Liver (tissue), 3 donors: ENCODE data around the gene DIO3.

Source experiments
- EGR1 ChIP-seq, 2 donors: IDR thresholded peaks; 2 replicates each; pipeline ENCODE4 v1.6.1; 2016 to 2018; ENCODE audit warnings: antibody characterized with exemption in 2 of 2, low read depth in 2 of 2
- GABPA ChIP-seq, 2 donors: IDR thresholded peaks in 1 of 2; conservative IDR thresholded peaks in 1 of 2; 2 replicates each; pipeline ENCODE4 v1.6.1; 2016; ENCODE audit warnings: antibody characterized with exemption in 2 of 2, mild to moderate bottlenecking in 1 of 2, moderate library complexity in 1 of 2
- HNF4G ChIP-seq: IDR thresholded peaks from 2 replicates; pipeline ENCODE4 v1.6.1; 2016; ENCODE audit warnings: antibody characterized with exemption
- JUND ChIP-seq, 2 donors: IDR thresholded peaks; 2 replicates each; pipeline ENCODE4 v1.6.1; 2016; ENCODE audit warnings: antibody characterized with exemption in 2 of 2
- RAD21 ChIP-seq, 2 donors: IDR thresholded peaks; 2 replicates each; pipeline ENCODE4 v1.6.1; 2016; ENCODE audit warnings: antibody characterized with exemption in 2 of 2, mild to moderate bottlenecking in 2 of 2
- REST ChIP-seq: IDR thresholded peaks from 2 replicates; pipeline ENCODE4 v1.6.1; 2016; ENCODE audit warnings: antibody characterized with exemption, mild to moderate bottlenecking
- RXRA ChIP-seq, 2 donors: IDR thresholded peaks; 2 replicates each; pipeline ENCODE4 v1.6.1; 2017 to 2018; ENCODE audit warnings: antibody characterized with exemption in 2 of 2, mild to moderate bottlenecking in 1 of 2
- SP1 ChIP-seq: IDR thresholded peaks from 2 replicates; pipeline ENCODE4 v1.6.1; 2018; ENCODE audit warnings: antibody characterized with exemption, mild to moderate bottlenecking
- TAF1 ChIP-seq: conservative IDR thresholded peaks from 2 replicates; pipeline ENCODE4 v1.6.1; 2016; ENCODE audit warnings: antibody characterized with exemption, mild to moderate bottlenecking
- YY1 ChIP-seq: IDR thresholded peaks from 2 replicates; pipeline ENCODE4 v1.6.1; 2016; ENCODE audit warnings: antibody characterized with exemption, mild to moderate bottlenecking
- ZBTB33 ChIP-seq: IDR thresholded peaks from 2 replicates; pipeline ENCODE4 v1.6.1; 2016; ENCODE audit warnings: antibody characterized with exemption
- TF ChIP-seq, protein P1 (sequence below): fragments of 150-350 bp; IDR thresholded peaks from 2 replicates; pipeline ENCODE4 v1.5.1; 2017; ENCODE audit warnings: improper control_type of control experiment, low read depth, low read length; ENCODE audit not compliant: missing input control
- TF ChIP-seq, protein P2 (sequence below): IDR thresholded peaks from 2 replicates; pipeline ENCODE4 v1.6.1; 2016; ENCODE audit warnings: antibody characterized with exemption
- TF ChIP-seq, protein P3 (sequence below): IDR thresholded peaks from 2 replicates; pipeline ENCODE4 v1.6.1; 2016; ENCODE audit warnings: antibody characterized with exemption
- donor health status: healthy.
- donor health status: healthy.

DNA sequence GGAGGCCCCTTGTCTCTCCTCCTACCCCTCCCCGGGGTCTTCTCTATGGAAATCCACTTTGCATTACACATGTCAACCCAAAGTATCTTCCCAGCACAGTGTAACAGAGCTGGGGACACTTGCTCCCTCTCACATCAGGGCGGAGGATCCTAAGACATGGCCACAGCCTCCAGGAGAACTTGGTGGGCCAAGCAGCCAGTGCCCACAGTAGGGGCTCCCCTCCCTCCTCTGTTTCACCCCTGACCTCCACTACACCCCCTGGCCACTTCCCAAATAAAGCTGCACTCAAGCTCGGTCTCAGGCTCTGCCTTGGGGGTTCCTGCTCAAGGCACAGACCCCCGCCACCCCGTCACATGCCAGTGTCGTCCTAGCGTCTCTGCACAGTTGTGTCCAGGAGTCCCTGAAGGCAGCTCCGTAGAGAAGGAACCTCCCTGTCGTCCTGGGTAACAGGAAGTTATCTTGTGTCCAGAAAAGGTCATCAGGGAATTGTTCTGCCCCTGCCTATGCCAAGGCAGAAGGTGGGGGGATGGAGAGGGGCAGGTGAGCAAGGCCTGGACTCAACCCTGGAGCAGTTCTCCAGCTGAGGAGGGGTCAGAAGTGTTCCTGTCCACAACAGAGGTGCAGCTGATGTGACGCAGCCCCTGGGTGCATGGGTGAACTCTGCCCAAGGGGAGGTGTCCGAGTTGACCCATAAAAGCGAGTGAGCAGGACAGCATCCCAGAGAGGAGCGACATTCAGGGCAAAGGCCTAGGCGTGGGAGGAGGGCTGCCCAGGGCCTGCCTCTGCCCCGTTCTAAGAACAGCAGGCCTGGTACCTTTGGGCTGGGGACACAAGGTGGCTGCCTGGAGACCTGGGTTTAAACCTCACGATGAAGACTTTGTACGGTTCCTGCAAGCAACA lies 25.5 kb downstream of the DIO3 start:
- no peak for TF ChIP-seq JUND (IDR thresholded peaks at IDR 0.05)
- TF ChIP-seq, protein P1, sequence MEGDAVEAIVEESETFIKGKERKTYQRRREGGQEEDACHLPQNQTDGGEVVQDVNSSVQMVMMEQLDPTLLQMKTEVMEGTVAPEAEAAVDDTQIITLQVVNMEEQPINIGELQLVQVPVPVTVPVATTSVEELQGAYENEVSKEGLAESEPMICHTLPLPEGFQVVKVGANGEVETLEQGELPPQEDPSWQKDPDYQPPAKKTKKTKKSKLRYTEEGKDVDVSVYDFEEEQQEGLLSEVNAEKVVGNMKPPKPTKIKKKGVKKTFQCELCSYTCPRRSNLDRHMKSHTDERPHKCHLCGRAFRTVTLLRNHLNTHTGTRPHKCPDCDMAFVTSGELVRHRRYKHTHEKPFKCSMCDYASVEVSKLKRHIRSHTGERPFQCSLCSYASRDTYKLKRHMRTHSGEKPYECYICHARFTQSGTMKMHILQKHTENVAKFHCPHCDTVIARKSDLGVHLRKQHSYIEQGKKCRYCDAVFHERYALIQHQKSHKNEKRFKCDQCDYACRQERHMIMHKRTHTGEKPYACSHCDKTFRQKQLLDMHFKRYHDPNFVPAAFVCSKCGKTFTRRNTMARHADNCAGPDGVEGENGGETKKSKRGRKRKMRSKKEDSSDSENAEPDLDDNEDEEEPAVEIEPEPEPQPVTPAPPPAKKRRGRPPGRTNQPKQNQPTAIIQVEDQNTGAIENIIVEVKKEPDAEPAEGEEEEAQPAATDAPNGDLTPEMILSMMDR = no peak
- TF ChIP-seq YY1 = no peak
- TF ChIP-seq TAF1 = no peak
- TF ChIP-seq REST = no peak
- TF ChIP-seq, protein P2, sequence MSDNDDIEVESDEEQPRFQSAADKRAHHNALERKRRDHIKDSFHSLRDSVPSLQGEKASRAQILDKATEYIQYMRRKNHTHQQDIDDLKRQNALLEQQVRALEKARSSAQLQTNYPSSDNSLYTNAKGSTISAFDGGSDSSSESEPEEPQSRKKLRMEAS = no peak
- TF ChIP-seq ZBTB33 = no peak
- TF ChIP-seq EGR1 (IDR thresholded peaks at IDR 0.05; ENCODE audit: low read depth in 2 of 2) = no peak
- no peak for TF ChIP-seq RAD21 (IDR thresholded peaks at IDR 0.05)
- no peak for TF ChIP-seq GABPA (IDR thresholded peaks at IDR 0.05 in 1 of 2, conservative IDR thresholded peaks at IDR 0.05 in 1 of 2)
- TF ChIP-seq HNF4G = no peak
- no peak for TF ChIP-seq SP1
- no peak for TF ChIP-seq RXRA (IDR thresholded peaks at IDR 0.05)
- TF ChIP-seq, protein P3, sequence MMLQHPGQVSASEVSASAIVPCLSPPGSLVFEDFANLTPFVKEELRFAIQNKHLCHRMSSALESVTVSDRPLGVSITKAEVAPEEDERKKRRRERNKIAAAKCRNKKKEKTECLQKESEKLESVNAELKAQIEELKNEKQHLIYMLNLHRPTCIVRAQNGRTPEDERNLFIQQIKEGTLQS = no peak
